Caki2 (cell line): ENCODE data around the gene GLCE. TPM values are rescaled to one million over a fixed set of nuclear protein-coding genes. Genes with fewer than 3 reads are reported as not detected.

Experiments used
- DNase-seq: peaks from one replicate; pipeline ENCODE4 v3.0.0-alpha.2; 2015; ENCODE audit warnings: low read depth
- in situ Hi-C: cut with HindIII; loops from 2 replicates; pipeline ENCODE4 v1.10.0; 2016; ENCODE audit warnings: low sequenced_read_pairs, low pct_unique_long_range_greater_than_20kb, mixed read lengths
- total RNA-seq: library from RNA; depleted of rRNA; stranded (reverse); fragments of >200 nt; shearing (Covaris generic); gene quantifications from 2 replicates; pipeline ENCODE4 v1.2.3, GENCODE V29; 2014; ENCODE audit warnings: low replicate concordance; rRNA removed

GLCE gene
- total RNA-seq, 1 experiment from 2014 or later, result 31.8 TPM

DNA sequence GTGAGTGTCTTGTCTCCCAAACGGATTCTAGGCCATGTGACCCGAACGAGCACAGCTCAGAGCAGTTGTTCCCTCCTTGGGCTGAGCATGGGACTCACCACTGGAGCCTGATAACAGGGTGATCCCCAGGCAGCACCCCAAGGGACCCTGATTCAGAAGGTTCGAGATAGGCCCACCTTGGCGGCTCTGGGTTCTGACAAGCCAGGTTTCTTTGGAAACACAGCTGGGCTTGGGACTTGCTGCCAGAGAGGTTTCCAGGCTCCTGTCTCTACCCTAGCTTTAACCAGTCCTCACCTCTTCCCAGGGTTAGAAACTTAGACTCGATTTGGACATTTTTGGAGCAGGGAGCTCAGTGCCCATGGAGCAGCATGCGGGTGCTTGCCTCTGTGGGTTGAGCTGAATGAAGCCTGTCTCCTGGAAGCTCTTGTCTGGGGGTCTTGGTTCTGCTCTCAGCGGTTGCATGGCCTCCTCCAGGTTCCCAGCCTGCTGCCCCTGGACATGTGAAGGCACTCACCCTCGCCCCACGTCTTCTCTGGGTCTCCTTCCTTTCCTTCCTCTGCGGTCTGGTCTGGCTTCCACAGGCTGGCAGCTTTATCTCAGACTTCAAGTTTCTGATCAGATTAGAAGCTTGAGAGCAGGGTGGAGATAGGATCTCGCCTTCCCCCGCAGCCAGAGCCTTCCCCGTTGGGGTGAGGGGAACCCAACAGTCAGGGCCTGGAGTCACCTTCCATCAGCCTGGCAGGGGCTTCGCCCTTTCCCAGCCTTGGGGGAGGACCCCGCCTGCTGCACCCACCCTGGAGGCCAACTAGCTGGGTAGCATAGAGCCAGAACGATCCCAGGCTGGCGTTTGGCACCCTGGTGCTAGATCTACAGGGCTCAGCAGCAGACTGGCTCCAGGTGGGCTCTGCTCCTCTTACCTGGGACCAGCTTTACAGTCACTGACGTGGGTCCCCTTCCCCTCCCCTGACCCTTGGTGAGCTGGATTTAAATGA is 159.2 kb downstream of the GLCE start:
- in situ Hi-C loops, result no loop called here
- DNase-seq, result no peak

DNA sequence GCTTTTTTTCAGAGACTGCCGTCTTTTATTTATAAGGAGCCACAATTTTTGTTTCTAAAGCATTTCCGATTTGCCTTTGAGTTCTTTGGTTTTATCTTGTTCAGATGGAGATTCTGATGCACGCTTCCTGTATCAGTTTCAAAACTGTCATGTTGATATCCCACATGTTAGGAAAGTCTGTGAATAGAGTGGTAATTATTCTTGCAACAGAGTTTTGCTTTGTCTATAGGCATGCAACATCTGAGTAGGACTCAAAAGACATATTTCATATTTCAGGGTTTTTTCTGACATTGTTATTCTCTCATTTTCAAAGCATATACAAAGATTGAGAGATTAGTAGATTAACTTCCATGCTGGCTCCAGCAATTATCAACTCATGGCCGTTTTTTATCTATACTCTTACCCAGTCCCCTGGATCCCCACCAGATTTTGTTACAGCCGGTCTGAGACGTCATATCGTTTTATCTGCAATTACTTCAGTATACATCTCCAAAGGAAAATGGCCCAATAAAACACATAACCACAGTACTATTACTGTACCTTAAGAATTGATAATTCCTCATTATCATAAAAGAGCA is 160.6 kb downstream of the GLCE start:
- in situ Hi-C loops, result no loop called here
- no peak for DNase-seq

Other genes with a start within 250 kb of the GLCE start
- gene SPESP1, start 230.1 kb upstream of the GLCE start, total RNA-seq, result not detected in 2 replicates
- gene NOX5, start 145.9 kb upstream of the GLCE start, total RNA-seq, result 1.2 TPM in 1 of 2 replicates, not detected in the other
- 48.3 and 50.0 TPM in 2 replicates for gene PAQR5, start 138.3 kb downstream of the GLCE start, total RNA-seq